PFSK-1 (cell line): ENCODE data around the gene BAHCC1.
A peak's percentile ranks its signal among the peaks of the same experiment; 100 is the strongest.

Source experiments
- FOXP2 ChIP-seq: optimal IDR thresholded peaks from 2 replicates; pipeline ENCODE3; 2011; ENCODE audit warnings: borderline replicate concordance, control low read depth, inconsistent platforms; ENCODE audit not compliant: insufficient read depth; ENCODE audit errors: extremely low read length, extremely low read depth
- POLR2AphosphoS5 ChIP-seq: IDR thresholded peaks from 2 replicates; pipeline ENCODE4 v1.6.1; 2012; ENCODE audit warnings: low read depth, mild to moderate bottlenecking, control low read depth, low read length, moderate library complexity
- REST ChIP-seq, 2 experiments: IDR thresholded peaks; 2 replicates each; pipeline versions ENCODE4 v1.6.1 to v1.8.0; 2011 to 2012; ENCODE audit warnings: low read depth in 2 of 2, low read length in 2 of 2, control low read depth in 1 of 2, inconsistent platforms in 1 of 2, mild to moderate bottlenecking in 1 of 2, moderate library complexity in 1 of 2; ENCODE audit not compliant: insufficient read depth in 1 of 2
- SIN3A ChIP-seq: IDR thresholded peaks from 2 replicates; pipeline ENCODE4 v1.6.1; 2012; ENCODE audit warnings: mild to moderate bottlenecking, low read length, moderate library complexity, borderline replicate concordance; ENCODE audit not compliant: insufficient read depth
- TAF1 ChIP-seq: IDR thresholded peaks from 2 replicates; pipeline ENCODE4 v1.6.1; 2012; ENCODE audit warnings: low read length, control low read depth, borderline replicate concordance; ENCODE audit not compliant: insufficient read depth

BAHCC1 gene

GRCh38 chr17:81417879-81418709 is 22.8 kb downstream of the BAHCC1 start:
- TF ChIP-seq POLR2AphosphoS5 (no peak), REST (IDR thresholded peaks at IDR 0.05; ENCODE audit: insufficient read depth in 1 of 2, low read depth in 2 of 2, low read length in 2 of 2) (no peak), SIN3A (no peak)

DNA sequence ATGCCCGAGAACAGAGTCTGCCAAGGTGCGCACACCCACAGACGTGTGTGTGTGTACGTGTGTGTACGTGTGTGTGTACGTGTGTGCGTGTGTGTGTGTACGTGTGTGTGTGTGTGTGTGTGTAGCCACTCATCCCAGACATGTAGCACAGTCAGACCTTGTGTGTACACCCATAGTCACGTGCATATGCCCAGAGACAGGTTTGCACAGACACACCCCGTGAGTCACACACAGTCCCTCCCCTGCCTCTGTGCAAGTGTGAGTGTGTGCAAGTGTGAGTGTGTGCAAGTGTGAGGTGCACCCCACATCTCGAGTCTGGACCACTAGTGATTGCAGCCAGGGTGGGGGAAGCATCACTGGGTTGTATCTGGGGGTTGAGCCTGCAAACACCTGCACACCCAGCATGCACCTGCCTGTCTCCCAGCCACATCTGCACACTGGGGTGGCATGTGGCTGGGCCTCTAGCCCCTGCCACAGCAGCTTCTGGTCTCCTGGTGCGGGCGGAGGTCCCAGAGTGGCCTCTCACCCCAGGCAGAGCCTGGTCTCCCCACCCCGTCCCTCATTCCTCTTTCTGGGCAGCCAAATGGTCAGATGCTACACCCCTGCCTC is 23.6 kb downstream of the BAHCC1 start:
- TF ChIP-seq FOXP2, result peak; percentile 12
- TF ChIP-seq TAF1, result no peak; the same call in 1 of the 2 replicates

DNA sequence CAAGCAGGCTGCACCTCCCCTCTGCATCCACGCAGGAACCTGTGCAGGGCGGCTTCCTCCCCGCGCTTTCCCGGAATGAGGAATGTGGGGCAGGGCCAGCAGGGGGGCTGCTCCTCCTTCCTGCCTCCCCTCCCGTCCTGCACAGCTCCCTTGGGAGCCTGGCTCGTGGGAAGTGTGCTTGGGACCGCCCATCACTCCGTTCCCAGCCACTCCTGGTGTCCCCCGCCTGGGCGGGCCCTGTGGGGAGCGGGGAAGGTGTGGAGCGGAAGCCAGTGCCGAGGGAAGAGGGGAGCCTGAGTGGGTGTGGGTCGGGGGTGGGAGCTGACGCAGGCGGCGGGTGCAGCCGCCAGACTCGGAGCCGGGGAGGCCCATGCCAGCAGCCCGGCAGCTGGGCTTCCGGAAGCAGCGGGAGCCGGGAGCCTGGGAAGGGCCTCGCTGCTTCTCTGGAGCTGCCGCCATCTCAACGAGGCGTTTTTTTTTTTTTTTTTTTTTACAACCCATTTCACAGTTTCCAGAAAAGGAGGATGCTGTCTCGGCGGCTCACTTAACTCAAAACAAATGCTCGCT is 24.1 kb downstream of the BAHCC1 start:
- TF ChIP-seq REST (IDR thresholded peaks at IDR 0.05; ENCODE audit: insufficient read depth in 1 of 2, low read depth in 2 of 2, low read length in 2 of 2), result 0 out of 4 replicates have a peak, but pooled peaks of 1 of the 2 experiments have one; percentile 22
- 0 out of 2 replicates have a peak, but pooled peaks have one; percentile 34 for TF ChIP-seq TAF1
- TF ChIP-seq FOXP2, result peak; percentile 54
- peak; percentile 69 for TF ChIP-seq POLR2AphosphoS5
- TF ChIP-seq SIN3A, result 0 out of 2 replicates have a peak, but pooled peaks have one; percentile 53

DNA sequence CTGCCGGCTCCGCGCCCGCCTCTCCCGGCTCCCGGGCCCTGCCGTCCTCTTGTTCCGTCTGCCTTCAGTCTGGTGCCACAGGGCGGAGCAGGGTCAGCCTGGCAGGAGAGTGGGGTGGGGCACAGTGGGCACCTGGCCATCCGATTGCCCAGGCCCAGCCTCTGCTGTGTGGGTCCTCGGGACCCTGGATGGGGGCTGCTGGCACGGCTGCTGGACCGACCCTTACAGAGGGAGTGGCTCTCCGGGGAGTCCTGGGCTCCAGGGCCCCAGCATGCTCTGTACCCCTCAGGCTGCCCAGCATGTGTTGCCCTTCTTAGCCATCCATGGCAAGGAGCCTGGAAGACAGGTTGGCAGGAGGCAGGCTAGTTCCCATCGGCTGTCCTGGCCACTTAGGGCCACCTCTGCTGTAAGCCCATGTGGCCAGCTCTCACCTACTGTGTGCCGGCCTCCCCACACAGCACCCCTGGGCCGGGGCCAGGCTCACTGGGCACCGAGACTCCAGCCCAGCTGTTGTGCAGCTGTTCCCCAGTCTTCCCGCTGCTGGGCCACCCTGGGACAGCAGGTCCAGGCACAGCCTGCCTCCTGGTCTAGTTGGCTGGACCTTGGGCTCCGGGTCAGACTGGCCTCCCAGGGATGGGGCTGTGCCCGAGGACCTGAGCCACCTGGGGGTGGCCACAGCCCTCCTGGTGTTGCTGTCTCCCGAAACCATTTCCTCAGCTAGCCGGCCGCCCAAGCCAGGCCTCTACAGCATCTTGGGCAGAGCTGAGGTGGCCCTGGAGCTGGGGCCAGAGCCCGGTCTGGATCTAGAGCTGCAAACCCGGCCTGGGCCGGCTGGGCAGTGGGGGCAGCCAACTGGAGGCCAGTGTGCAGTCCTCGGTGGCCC is 24.9 kb downstream of the BAHCC1 start:
- TF ChIP-seq SIN3A, result no peak
- TF ChIP-seq TAF1, result no peak
- TF ChIP-seq REST (IDR thresholded peaks at IDR 0.05; ENCODE audit: insufficient read depth in 1 of 2, low read depth in 2 of 2, low read length in 2 of 2), result no peak
- no peak for TF ChIP-seq FOXP2
- TF ChIP-seq POLR2AphosphoS5, result no peak

- TF ChIP-seq POLR2AphosphoS5, result no peak
These were observed 25.7 kb downstream of the BAHCC1 start for GRCh38 chr17:81420769-81421462.
